Breast epithelium (tissue), 3 donors: Measurements from ENCODE around the gene DPYD.

ENCODE experiments used
- CTCF ChIP-seq, 3 donors: fragments of 450-650 bp; IDR thresholded peaks; one replicate each; pipeline ENCODE4 v1.5.1; 2016 to 2017; ENCODE audit warnings: antibody characterized with exemption in 3 of 3, mild to moderate bottlenecking in 3 of 3, moderate library complexity in 3 of 3
- POLR2A ChIP-seq: fragments of 450-650 bp; IDR thresholded peaks from one replicate; pipeline ENCODE4 v1.6.1; 2016; ENCODE audit warnings: antibody characterized with exemption, mild to moderate bottlenecking, moderate library complexity
- POLR2AphosphoS5 ChIP-seq, 3 donors: sonication (generic); formaldehyde crosslinking; IDR thresholded peaks; one replicate each; pipeline ENCODE4 v1.6.1; 2017; ENCODE audit warnings: antibody characterized with exemption in 3 of 3

GRCh38 chr1:97046765-97047420 lies 873.9 kb downstream of the DPYD start:
- no peak for TF ChIP-seq CTCF (IDR thresholded peaks at IDR 0.05)
- no peak for TF ChIP-seq POLR2AphosphoS5 (IDR thresholded peaks at IDR 0.05)
- no peak for TF ChIP-seq POLR2A
